Body of pancreas (tissue), 4 donors: ENCODE data around the gene IRF2. TPM values are rescaled to one million over a fixed set of nuclear protein-coding genes. Genes with fewer than 3 reads are reported as not detected.
A peak's percentile ranks its signal among the peaks of the same experiment; 100 is the strongest.

Experiments used
- ATAC-seq: fragments of 150-250 bp; one replicate; pipeline ENCODE4 v1.9.1; 2016
- DNase-seq, 4 donors: peaks; one replicate each; pipeline ENCODE4 v3.0.0-alpha.2; 2019
- H3K27ac ChIP-seq, 4 donors: fragments of 200-600 bp; sonication (generic); 1 replicate in 3 of 4; 2 replicates in 1 of 4; pipeline versions ENCODE4 v1.5.1 to v1.6.1; 2016 to 2019; ENCODE audit warnings: mild to moderate bottlenecking in 1 of 4, mixed read lengths in 1 of 4, moderate library complexity in 1 of 4
- H3K27me3 ChIP-seq, 2 donors: fragments of 200-600 bp; sonication (generic); one replicate each; pipeline ENCODE4 v1.6.0; 2016; ENCODE audit warnings: mild to moderate bottlenecking in 1 of 2
- H3K36me3 ChIP-seq, 2 donors: fragments of 200-600 bp; sonication (generic); replicated peaks in 1 of 2; 2 replicates each; pipeline ENCODE4 v1.5.1; 2016; ENCODE audit warnings: low read depth in 2 of 2; ENCODE audit not compliant: insufficient read depth in 1 of 2
- H3K4me1 ChIP-seq: fragments of 200-600 bp; sonication (generic); one replicate; pipeline ENCODE4 v1.6.0; 2016
- H3K4me3 ChIP-seq, 2 donors: fragments of 200-600 bp; sonication (generic); 1 replicate in 1 of 2; 2 replicates in 1 of 2; pipeline ENCODE4 v1.5.1; 2016 to 2019
- H3K9me3 ChIP-seq, 3 donors: fragments of 200-600 bp; sonication (generic); 1 replicate in 2 of 3; 2 replicates in 1 of 3; pipeline ENCODE4 v1.5.1; 2016
- CTCF ChIP-seq, 7 experiments: fragments of 450-650 bp in 4 of 7; fragments of 200-600 bp in 3 of 7; sonication (generic) in 3 of 7; IDR thresholded peaks; one replicate each; pipeline ENCODE4 v1.5.1; 2016 to 2019; ENCODE audit warnings: antibody characterized with exemption in 7 of 7
- POLR2A ChIP-seq, 3 donors: fragments of 450-650 bp; IDR thresholded peaks; one replicate each; pipeline ENCODE4 v1.6.1; 2016; ENCODE audit warnings: antibody characterized with exemption in 3 of 3, mild to moderate bottlenecking in 2 of 3
- WGBS, 2 donors: methylation state at CpG; one replicate each; pipeline ENCODE4 v1.1.5; 2017; 5-methylcytosine and 5-hydroxymethylcytosine counted together
- intact Hi-C: fragments of 100-400 bp; cut with DNase I; formaldehyde crosslinking; loops from one replicate; pipeline ENCODE4 v1.15.1; 2023
- total RNA-seq, 2 donors: library from RNA; depleted of rRNA; stranded (reverse); fragments of >200 nt; gene quantifications; one replicate each; pipeline ENCODE4 v1.1.0, GENCODE V29; 2016

The IRF2 gene
- total RNA-seq, 2 donors from 2014 or later, result 12.5 to 14.5 TPM

- 66 to 75% methylated on average over 13 of the region's 13 CpGs for WGBS, 2 donors
- TF ChIP-seq POLR2A (IDR thresholded peaks at IDR 0.05) (no peak), CTCF (IDR thresholded peaks at IDR 0.05) (no peak)
- DNase-seq (no peak), ATAC-seq (peak; percentile 21)
- H3K36me3 ChIP-seq, result peaks cover 0 to 10% of the 10 kb centered on the region in 2 donors
- no peaks in the 10 kb centered on the region for H3K9me3 ChIP-seq
- H3K4me1 ChIP-seq, result no peaks in the 10 kb centered on the region
- no peak overlapping the region for H3K27ac ChIP-seq
- H3K27me3 ChIP-seq, result no peaks in the 10 kb centered on the region
- no peak overlapping the region for H3K4me3 ChIP-seq
- intact Hi-C loops, result no loop called here
Measured at GRCh38 chr4:184401397-184402171, 72.8 kb downstream of the IRF2 start.

GRCh38 chr4:184400891-184401290 is 73.5 kb downstream of the IRF2 start:
- no peak for ATAC-seq
- Histone ChIP-seq H3K9me3 (no peaks in the 10 kb centered on the region), H3K36me3 (peaks cover 0 to 9% of the 10 kb centered on the region in 2 donors), H3K27me3 (no peaks in the 10 kb centered on the region), H3K27ac (peak overlapping the region in 1 of 4 donors; percentile 9), H3K4me3 (no peak overlapping the region), H3K4me1 (no peaks in the 10 kb centered on the region)
- DNase-seq, result no peak
- TF ChIP-seq CTCF (IDR thresholded peaks at IDR 0.05), result no peak
- no peak for TF ChIP-seq POLR2A (IDR thresholded peaks at IDR 0.05)
- 86 to 88% methylated on average over 8 of the region's 8 CpGs for WGBS, 2 donors
- intact Hi-C loops, result no loop called here

- no peaks in the 10 kb centered on the region for H3K27me3 ChIP-seq
- no peak overlapping the region for H3K4me3 ChIP-seq
- no peaks in the 10 kb centered on the region for H3K4me1 ChIP-seq
- WGBS, 2 donors, result 59% methylated on average over 7 of the region's 7 CpGs
- peaks cover 0 to 6% of the 10 kb centered on the region in 2 donors for H3K36me3 ChIP-seq
- peak overlapping the region in 1 of 4 donors; percentile 9 for H3K27ac ChIP-seq
- H3K9me3 ChIP-seq, result no peaks in the 10 kb centered on the region
- intact Hi-C loops, result no loop called here
- ATAC-seq (peak; percentile 54), DNase-seq (peak in 1 of 4 donors; percentile 30)
- TF ChIP-seq CTCF (IDR thresholded peaks at IDR 0.05) (peak in 4 of 7 experiments; percentile 5 to 12 (median 10)), POLR2A (IDR thresholded peaks at IDR 0.05) (no peak)
Measured at GRCh38 chr4:184400375-184400870, 73.9 kb downstream of the IRF2 start.

- TF ChIP-seq POLR2A (IDR thresholded peaks at IDR 0.05), result no peak
- peak in 3 of 7 experiments; percentile 11 to 15 (median 13) for TF ChIP-seq CTCF (IDR thresholded peaks at IDR 0.05)
- peaks cover 0 to 6% of the 10 kb centered on the region in 2 donors for H3K36me3 ChIP-seq
- ATAC-seq (no peak), DNase-seq (no peak)
- no peaks in the 10 kb centered on the region for H3K27me3 ChIP-seq
- peak overlapping the region in 2 of 4 donors; percentile 1 to 15 for H3K27ac ChIP-seq
- no peaks in the 10 kb centered on the region for H3K9me3 ChIP-seq
- 27 to 34% methylated on average over 3 of the region's 3 CpGs for WGBS, 2 donors
- H3K4me1 ChIP-seq, result no peaks in the 10 kb centered on the region
- no peak overlapping the region for H3K4me3 ChIP-seq
- intact Hi-C loops, result no loop called here
Measured at GRCh38 chr4:184399512-184399908, 74.8 kb downstream of the IRF2 start.
